ENCODE measurements around the gene CORO6. TPM values are rescaled to one million over a fixed set of nuclear protein-coding genes. Genes with fewer than 3 reads are reported as not detected.

CORO6 gene
- polyA plus RNA-seq, 2 of the 4 experiments (the other 2 are of a cell fraction) = 5.0 to 10.1 TPM

GRCh38 chr17:29608986-29609385 is 13.7 kb downstream of the CORO6 start:
- no peak overlapping the region for H3K4me3 ChIP-seq
- TF ChIP-seq NPAS2 (CRISPR knock-in tag; IDR thresholded peaks at IDR 0.05; ENCODE audit: borderline replicate concordance) (no peak), SMC3 (IDR thresholded peaks at IDR 0.05) (no peak), EHMT2 (IDR thresholded peaks at IDR 0.05; ENCODE audit: low read depth) (no peak)
- POLR2A ChIA-PET = no interaction called here
- no peaks in the 10 kb centered on the region for H3K9me3 ChIP-seq
- DNase-seq (ENCODE audit: low read depth in 1 of 2, low spot score in 1 of 2) (no peak), ATAC-seq (no peak), FAIRE-seq (no peak)
- 89% methylated on average over 13 of the region's 15 CpGs for WGBS (ENCODE audit: missing lambda C conversion rate)
- H3K27ac ChIP-seq = no peak overlapping the region
- H3K4me1 ChIP-seq = peaks cover 6% of the 10 kb centered on the region
- H3K4me2 ChIP-seq = no peak overlapping the region
- CTCF ChIA-PET = interaction anchor here (0.8 to 23.2 kb wide), 6 partner anchors 9 to 485 kb away, joined by 3 to 447 read pairs (median 40); partner anchors contain the start of genes ABHD15, ANKRD13B and TP53I13

- ChIA-PET CTCF (interaction anchor here (2.3 to 23.2 kb wide), 4 partner anchors 10 to 238 kb away, joined by 5 to 447 read pairs (median 200); partner anchors contain the start of genes ABHD15, ANKRD13B and TP53I13), POLR2A (no interaction called here)
- no peak for TF ChIP-seq NFE2L2 (conservative IDR thresholded peaks at IDR 0.05; ENCODE audit: low read length)
- no peak for TF ChIP-seq ATOH8 (CRISPR knock-in tag; IDR thresholded peaks at IDR 0.05; ENCODE audit: low read depth)
- TF ChIP-seq CTCF (IDR thresholded peaks at IDR 0.05) = no peak
- no peak for TF ChIP-seq JUN (IDR thresholded peaks at IDR 0.05)
- TF ChIP-seq RCOR1 (IDR thresholded peaks at IDR 0.05; ENCODE audit: low read depth, low read length) = no peak
- TF ChIP-seq SMC3 (IDR thresholded peaks at IDR 0.05) = no peak
- no peak for TF ChIP-seq HOXB5 (CRISPR knock-in tag; IDR thresholded peaks at IDR 0.05)
- TF ChIP-seq MAFK (IDR thresholded peaks at IDR 0.05; ENCODE audit: partially characterized antibody) = no peak
- no peak for TF ChIP-seq NPAS2 (CRISPR knock-in tag; IDR thresholded peaks at IDR 0.05; ENCODE audit: borderline replicate concordance)
- no peak for TF ChIP-seq EHMT2 (IDR thresholded peaks at IDR 0.05; ENCODE audit: low read depth)
- TF ChIP-seq MAZ (IDR thresholded peaks at IDR 0.05; ENCODE audit: borderline replicate concordance, low read depth, low read length) = no peak
- TF ChIP-seq USF2 (IDR thresholded peaks at IDR 0.05) = no peak
- TF ChIP-seq GATA3 (IDR thresholded peaks at IDR 0.05; ENCODE audit: borderline replicate concordance) = no peak
- TF ChIP-seq TFCP2L1 (CRISPR knock-in tag; IDR thresholded peaks at IDR 0.05) = no peak
- no peak for TF ChIP-seq HMGXB4 (CRISPR knock-in tag; IDR thresholded peaks at IDR 0.05; ENCODE audit: borderline replicate concordance)
- TF ChIP-seq KDM1A (IDR thresholded peaks at IDR 0.05; ENCODE audit: low read depth) = no peak
- no peak for TF ChIP-seq JUNB (IDR thresholded peaks at IDR 0.05)
- TF ChIP-seq FOSL2 (IDR thresholded peaks at IDR 0.05) = no peak
- TF ChIP-seq FOSL2 (CRISPR knock-in tag; IDR thresholded peaks at IDR 0.05) = no peak
- TF ChIP-seq RARB (CRISPR knock-in tag; IDR thresholded peaks at IDR 0.05) = no peak
- no peak for TF ChIP-seq RFX5 (IDR thresholded peaks at IDR 0.05)
- 94% methylated on average over 27 of the region's 29 CpGs for WGBS (ENCODE audit: missing lambda C conversion rate)
- no peak for FAIRE-seq
- Histone ChIP-seq H3K4me1 (no peaks in the 10 kb centered on the region), H3K4me2 (no peak overlapping the region), H3K4me3 (no peak overlapping the region), H3K9me3 (no peaks in the 10 kb centered on the region), H3K27ac (no peak overlapping the region)
- ATAC-seq = no peak
- no peak for DNase-seq (ENCODE audit: low read depth in 1 of 2, low spot score in 1 of 2)
These were observed 15.0 kb downstream of the CORO6 start for GRCh38 chr17:29607557-29608195.

Data from A549 (cell line).